ENCODE data around the gene NPAS4.
"Not testable (repeated sequence)": the region's sequence is repeated elsewhere in the genome, so short reads cannot be mapped to it uniquely, and the experiment has no call there.

Gene NPAS4

DNA sequence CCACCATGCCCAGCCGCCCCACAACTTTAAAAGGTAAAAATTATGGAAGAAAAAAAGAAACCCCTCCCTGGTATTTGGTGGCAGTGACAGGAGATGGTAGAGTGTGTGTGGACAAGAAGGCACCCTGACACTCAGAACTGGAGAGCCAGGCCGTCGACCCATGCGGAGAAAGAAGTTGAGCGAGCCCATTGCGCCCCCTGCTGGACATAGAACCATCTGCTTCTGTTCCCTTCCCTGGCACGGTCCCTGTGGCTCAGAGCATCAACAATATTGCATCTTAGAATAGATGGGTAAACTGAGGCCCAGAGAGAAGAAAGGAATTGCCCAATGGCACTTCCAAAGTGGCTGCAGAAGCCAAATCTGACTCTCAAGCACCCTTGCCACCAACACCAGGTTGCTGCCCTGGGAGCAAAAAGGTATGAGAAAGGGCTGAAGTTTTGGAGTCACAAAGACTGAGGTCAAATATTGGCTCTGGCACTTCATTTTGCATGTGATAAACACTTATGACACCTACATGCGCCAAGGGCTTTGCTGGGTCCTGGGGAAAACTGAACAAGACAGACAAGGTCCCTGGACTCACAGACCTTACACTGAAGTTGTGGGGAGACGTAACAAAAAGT is 9.3 kb downstream of the NPAS4 start:
- Histone ChIP-seq H3K9me3 (ENCODE audit: insufficient read depth, low read length) (no peaks in the 10 kb centered on the region), H3K27me3 (ENCODE audit: low read depth, low read length) (no peaks in the 10 kb centered on the region), H3K79me2 (ENCODE audit: low read length) (no peaks in the 10 kb centered on the region), H4K20me1 (ENCODE audit: insufficient read depth, low read length) (0 out of 2 replicates have a peak, but pooled peaks cover 3% of the 10 kb centered on the region), H3K27ac (ENCODE audit: low read length) (no peak overlapping the region), H3K4me2 (ENCODE audit: low read length) (no peak overlapping the region), H3K4me1 (ENCODE audit: low read length) (no peaks in the 10 kb centered on the region), H2AFZ (ENCODE audit: low read depth, low read length) (no peak overlapping the region), H3K9ac (ENCODE audit: low read length) (no peak overlapping the region), H3K4me3 (ENCODE audit: low read length) (no peak overlapping the region), H3K36me3 (replicated peaks; ENCODE audit: low read depth, low read length) (peaks cover 8% of the 10 kb centered on the region)
- no peak for TF ChIP-seq EZH2phosphoT487 (IDR thresholded peaks at IDR 0.05; ENCODE audit: low read depth)
- peak; percentile 96 for TF ChIP-seq CTCF (IDR thresholded peaks at IDR 0.05; ENCODE audit: low read depth, low read length)

GRCh38 chr11:66431287-66431686 is 10.5 kb downstream of the NPAS4 start:
- not testable (repeated sequence) for H3K27ac ChIP-seq (ENCODE audit: low read length); H3K9me3 ChIP-seq (ENCODE audit: insufficient read depth, low read length); H3K4me2 ChIP-seq (ENCODE audit: low read length); H3K4me3 ChIP-seq (ENCODE audit: low read length); H3K4me1 ChIP-seq (ENCODE audit: low read length); H2AFZ ChIP-seq (ENCODE audit: low read depth, low read length); H4K20me1 ChIP-seq (ENCODE audit: insufficient read depth, low read length); H3K9ac ChIP-seq (ENCODE audit: low read length); H3K27me3 ChIP-seq (ENCODE audit: low read depth, low read length); H3K79me2 ChIP-seq (ENCODE audit: low read length)
- peaks cover 12% of the 10 kb centered on the region for H3K36me3 ChIP-seq (replicated peaks; ENCODE audit: low read depth, low read length)

DNA sequence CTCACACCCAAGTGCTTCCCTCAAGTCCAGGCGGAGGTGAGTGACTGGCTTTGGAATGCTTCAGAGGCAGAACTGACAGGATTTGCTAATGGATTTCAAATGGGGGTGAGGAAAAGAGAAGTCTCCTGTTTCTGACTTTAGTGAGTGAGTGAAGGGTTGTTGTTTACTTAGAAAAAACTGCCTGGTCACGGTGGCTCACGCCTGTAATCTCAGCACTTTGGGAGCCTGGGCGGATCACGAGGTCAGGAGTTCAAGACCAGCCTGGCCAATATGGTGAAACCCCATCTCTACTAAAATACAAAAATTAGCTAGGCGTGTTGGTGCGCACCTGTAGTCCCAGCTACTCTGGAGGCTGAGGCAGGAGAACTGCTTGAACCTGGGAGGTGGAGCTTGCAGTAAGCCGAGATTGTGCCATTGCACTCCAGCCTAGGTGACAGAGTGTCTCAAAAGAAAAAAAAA is 11.1 kb downstream of the NPAS4 start:
- not testable (repeated sequence) for H3K9ac ChIP-seq (ENCODE audit: low read length); H3K27ac ChIP-seq (ENCODE audit: low read length); H3K9me3 ChIP-seq (ENCODE audit: insufficient read depth, low read length); H4K20me1 ChIP-seq (ENCODE audit: insufficient read depth, low read length); H3K4me3 ChIP-seq (ENCODE audit: low read length); H3K4me1 ChIP-seq (ENCODE audit: low read length); H3K4me2 ChIP-seq (ENCODE audit: low read length); H2AFZ ChIP-seq (ENCODE audit: low read depth, low read length); H3K27me3 ChIP-seq (ENCODE audit: low read depth, low read length); H3K79me2 ChIP-seq (ENCODE audit: low read length)
- H3K36me3 ChIP-seq (replicated peaks; ENCODE audit: low read depth, low read length) = peaks cover 18% of the 10 kb centered on the region

DNA sequence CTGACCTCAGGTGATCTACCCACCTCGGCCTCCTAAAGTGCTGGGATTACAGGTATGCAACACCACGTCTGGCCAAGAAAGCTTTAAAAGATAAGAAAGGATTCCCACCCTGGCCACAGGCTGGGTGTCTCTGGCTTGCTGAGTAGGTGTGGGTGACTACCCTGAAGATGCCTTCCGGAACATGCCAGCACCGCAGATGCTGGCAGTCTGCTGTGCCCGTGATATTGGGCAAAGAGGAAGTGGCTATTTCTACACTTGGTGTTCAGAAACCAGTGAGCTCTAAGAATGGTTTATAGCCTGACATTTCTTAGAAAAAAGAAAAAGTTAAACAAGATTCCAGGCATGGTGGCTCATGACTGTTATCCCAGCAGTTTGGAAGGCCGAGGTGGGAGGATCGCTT is 11.8 kb downstream of the NPAS4 start:
- Histone ChIP-seq H2AFZ (ENCODE audit: low read depth, low read length) (no peak overlapping the region), H4K20me1 (ENCODE audit: insufficient read depth, low read length) (no peaks in the 10 kb centered on the region), H3K4me2 (ENCODE audit: low read length) (no peak overlapping the region), H3K36me3 (replicated peaks; ENCODE audit: low read depth, low read length) (peaks cover 22% of the 10 kb centered on the region), H3K4me3 (ENCODE audit: low read length) (no peak overlapping the region), H3K9ac (ENCODE audit: low read length) (no peak overlapping the region), H3K9me3 (ENCODE audit: insufficient read depth, low read length) (no peaks in the 10 kb centered on the region), H3K27me3 (ENCODE audit: low read depth, low read length) (no peaks in the 10 kb centered on the region), H3K79me2 (ENCODE audit: low read length) (no peaks in the 10 kb centered on the region), H3K27ac (ENCODE audit: low read length) (no peak overlapping the region), H3K4me1 (ENCODE audit: low read length) (peaks cover under 1% of the 10 kb centered on the region; the same call in 1 of the 2 replicates)
- TF ChIP-seq CTCF (IDR thresholded peaks at IDR 0.05; ENCODE audit: low read depth, low read length) (no peak), EZH2phosphoT487 (IDR thresholded peaks at IDR 0.05; ENCODE audit: low read depth) (no peak)

DNA sequence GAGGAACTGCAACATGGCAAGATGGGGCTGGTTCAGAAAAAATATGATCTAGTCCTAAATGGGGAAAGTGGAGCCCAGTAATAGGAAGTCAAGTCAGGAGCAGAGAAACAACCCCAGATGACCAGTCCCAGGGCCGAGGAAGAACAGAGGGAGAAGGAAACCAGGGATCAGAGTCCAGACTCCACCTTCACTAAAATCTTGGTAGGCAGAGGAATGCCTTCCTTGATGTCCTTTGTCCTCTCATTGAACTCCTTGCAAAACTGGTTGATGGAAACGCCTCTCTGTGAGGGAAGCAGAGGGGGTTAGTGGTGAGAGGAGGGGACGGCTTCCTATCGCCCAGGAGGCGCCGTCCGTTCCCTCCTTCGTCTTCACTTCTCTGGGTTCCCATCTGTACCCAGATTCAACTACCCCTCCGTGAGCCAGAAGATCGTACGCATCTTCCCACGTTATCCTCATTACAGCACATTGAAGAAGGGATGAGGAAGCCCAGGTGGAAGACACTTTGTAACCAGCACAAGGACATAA is 17.2 kb downstream of the NPAS4 start:
- H2AFZ ChIP-seq (ENCODE audit: low read depth, low read length) = peak overlapping the region; percentile 78

More for the DNA sequence above, 17.2 kb downstream of the NPAS4 start:
- peaks cover 5% of the 10 kb centered on the region for H3K4me1 ChIP-seq (ENCODE audit: low read length)
- H3K9me3 ChIP-seq (ENCODE audit: insufficient read depth, low read length) = no peaks in the 10 kb centered on the region
- H3K79me2 ChIP-seq (ENCODE audit: low read length) = peaks cover 9% of the 10 kb centered on the region
- H4K20me1 ChIP-seq (ENCODE audit: insufficient read depth, low read length) = no peaks in the 10 kb centered on the region
- H3K36me3 ChIP-seq (replicated peaks; ENCODE audit: low read depth, low read length) = peaks cover 18% of the 10 kb centered on the region
- H3K4me3 ChIP-seq (ENCODE audit: low read length) = peak overlapping the region; percentile 83
- no peak for TF ChIP-seq EZH2phosphoT487 (IDR thresholded peaks at IDR 0.05; ENCODE audit: low read depth)
- TF ChIP-seq CTCF (IDR thresholded peaks at IDR 0.05; ENCODE audit: low read depth, low read length) = no peak
- peak overlapping the region; percentile 71 for H3K4me2 ChIP-seq (ENCODE audit: low read length)
- peak overlapping the region; percentile 66; the same call in 1 of the 2 replicates for H3K27ac ChIP-seq (ENCODE audit: low read length)
- no peaks in the 10 kb centered on the region; the same call in 1 of the 2 replicates for H3K27me3 ChIP-seq (ENCODE audit: low read depth, low read length)
- H3K9ac ChIP-seq (ENCODE audit: low read length) = peak overlapping the region; percentile 65

Measured in OCI-LY3 (cell line).